Activated T-helper 1 cell treated with anti-CD3 and anti-CD28 coated beads, Interleukin-12 subunit alpha, Interleukin-12 subunit beta, Interleukin-2, Interleukin-4 antibody, amounts not matched to agents 30 ng/mL and 10 ng/mL and 1 ng/mL, durations not matched to agents 14 hours and 24 hours and 36 hours (primary cell): ENCODE data around the gene CREG1. TPM values are rescaled to one million over a fixed set of nuclear protein-coding genes. Genes with fewer than 3 reads are reported as not detected.

Experiments
- DNase-seq: peaks from one replicate; pipeline ENCODE4 v3.0.0; 2021; ENCODE audit warnings: low spot score
- H3K27ac Mint-ChIP-seq: one replicate; pipeline ENCODE4 v1.8.0; 2021; ENCODE audit warnings: mild to moderate bottlenecking, mixed read lengths
- H3K27me3 Mint-ChIP-seq: one replicate; pipeline ENCODE4 v1.8.0; 2022; ENCODE audit warnings: mild to moderate bottlenecking, moderate library complexity, mixed read lengths; ENCODE audit not compliant: insufficient read depth
- H3K36me3 Mint-ChIP-seq: one replicate; pipeline ENCODE4 v1.8.0; 2021; ENCODE audit warnings: low read depth, mixed read lengths
- H3K4me1 Mint-ChIP-seq: one replicate; pipeline ENCODE4 v1.8.0; 2021; ENCODE audit warnings: low read depth, mixed read lengths
- H3K4me3 Mint-ChIP-seq: one replicate; pipeline ENCODE4 v1.8.0; 2021; ENCODE audit warnings: mild to moderate bottlenecking, moderate library complexity, mixed read lengths
- H3K9me3 Mint-ChIP-seq: one replicate; pipeline ENCODE4 v1.8.0; 2021; ENCODE audit warnings: mixed read lengths
- intact Hi-C: fragments of 100-400 bp; cut with micrococcal nuclease; formaldehyde crosslinking; loops from one replicate; pipeline ENCODE4 v1.15.1; 2024
- total RNA-seq: library from RNA; stranded (reverse); gene quantifications from 2 replicates; pipeline ENCODE4 v1.2.3, GENCODE V29; 2022

CREG1 gene
- total RNA-seq, 1 donor from 2014 or later = 15.3 TPM

DNA sequence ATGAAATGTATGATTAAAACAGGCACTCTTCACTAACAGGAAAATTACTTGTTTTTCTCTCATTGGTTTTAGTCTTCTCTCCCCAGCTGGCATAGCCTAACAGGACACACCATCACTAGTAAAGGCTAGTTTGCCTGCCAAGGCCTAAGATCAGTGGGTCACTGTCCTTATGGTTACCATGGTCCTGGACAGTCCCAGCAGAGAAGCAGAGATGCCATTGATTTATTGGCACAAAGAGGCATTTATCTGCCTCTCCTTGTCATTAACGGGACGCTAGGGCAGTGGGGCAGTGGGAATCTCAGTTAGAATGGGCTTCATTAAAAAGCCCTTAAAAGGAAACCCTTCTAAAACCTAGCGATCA, 49.1 kb downstream of the CREG1 start:
- Mint-ChIP-seq H3K4me3 (peak overlapping the region; percentile 2), H3K9me3 (no peaks in the 10 kb centered on the region), H3K36me3 (peaks cover 59% of the 10 kb centered on the region), H3K4me1 (peaks cover 85% of the 10 kb centered on the region), H3K27me3 (no peaks in the 10 kb centered on the region), H3K27ac (no peak overlapping the region)
- no peak for DNase-seq
- intact Hi-C loops = loop anchor here (5.0 kb wide), 1 partner anchor 128 kb away; the partner anchor contains the start of gene RCSD1

DNA sequence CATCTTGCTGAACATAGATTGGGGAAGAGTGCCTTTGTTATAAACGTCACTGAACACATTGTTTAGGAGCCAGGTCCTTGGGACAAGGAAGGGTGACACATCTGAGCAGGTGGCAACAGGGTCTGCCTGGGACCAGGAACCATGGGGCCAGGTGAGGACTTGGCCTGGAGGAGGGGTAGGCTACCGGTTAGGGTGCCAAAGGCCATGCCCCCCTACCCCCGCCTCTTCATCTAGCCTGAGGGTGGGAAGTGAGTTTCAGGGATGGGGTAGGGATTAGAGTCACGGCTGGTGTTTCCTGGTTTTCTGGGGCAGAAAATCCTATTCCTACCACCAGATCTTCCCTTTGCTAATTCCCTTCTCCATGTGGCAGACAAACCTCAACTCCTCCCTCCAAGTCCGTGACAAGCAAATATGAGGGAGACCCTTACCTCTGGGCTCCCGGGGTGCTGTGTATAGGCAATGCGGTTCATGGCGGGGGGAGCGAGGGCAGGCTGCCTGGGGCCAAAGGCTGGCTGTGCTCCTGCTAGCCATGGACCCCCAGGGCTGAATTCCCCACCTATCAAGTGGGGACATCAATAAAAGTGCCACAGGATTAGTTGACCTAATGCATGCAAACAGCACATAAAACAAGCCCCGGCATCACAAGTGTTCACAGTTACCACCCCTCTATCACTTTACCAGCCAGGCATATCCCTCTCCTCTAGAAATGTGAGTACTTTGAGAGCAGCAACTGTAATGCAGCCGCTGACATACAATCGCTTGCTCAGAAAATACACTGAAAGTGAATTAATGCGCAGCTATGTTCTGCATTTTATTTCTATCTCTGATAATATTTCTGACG, 49.7 kb downstream of the CREG1 start:
- peak overlapping the region; percentile 58 for H3K4me3 Mint-ChIP-seq
- no peak for DNase-seq
- H3K36me3 Mint-ChIP-seq = peaks cover 53% of the 10 kb centered on the region
- H3K27me3 Mint-ChIP-seq = no peaks in the 10 kb centered on the region
- intact Hi-C loops = loop anchor here (2.0 to 5.0 kb wide), 2 partner anchors 15 to 128 kb away; partner anchors contain the start of gene RCSD1
- H3K27ac Mint-ChIP-seq = peak overlapping the region; percentile 65
- peaks cover 87% of the 10 kb centered on the region for H3K4me1 Mint-ChIP-seq
- no peaks in the 10 kb centered on the region for H3K9me3 Mint-ChIP-seq

DNA sequence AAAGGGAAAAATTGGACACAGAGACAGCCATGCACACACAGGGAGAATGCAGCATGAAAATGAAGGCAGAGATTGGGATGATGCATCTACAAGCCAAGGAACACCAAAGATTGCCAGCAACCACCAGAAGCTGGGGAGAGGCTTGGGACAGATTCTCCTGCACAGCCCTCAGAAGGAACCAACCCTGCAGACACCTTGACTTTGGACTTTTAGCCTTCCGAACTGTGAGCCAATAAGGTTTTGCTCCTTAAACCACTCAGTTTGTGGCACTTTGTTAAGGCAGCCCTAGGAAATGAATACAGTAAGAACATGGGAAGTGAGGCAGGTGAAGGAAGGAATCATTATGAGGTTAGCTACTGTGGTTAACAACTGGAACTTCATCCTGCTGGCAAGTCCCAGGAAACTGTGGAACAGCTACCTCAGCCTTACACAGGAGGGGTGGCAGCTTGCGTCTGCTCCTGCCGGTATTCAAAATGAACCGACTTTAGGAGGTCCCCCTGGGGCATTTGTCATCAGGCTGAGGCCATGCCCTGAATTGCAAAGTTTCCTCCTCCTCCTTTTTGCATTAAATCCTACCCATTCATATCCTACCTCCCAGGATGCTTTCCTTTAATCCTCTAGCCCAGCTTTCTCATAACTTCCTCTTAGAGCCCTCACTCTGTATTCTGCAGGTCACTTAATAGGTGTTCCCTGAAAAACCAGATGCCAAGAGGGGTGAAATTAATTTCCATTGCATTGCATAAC, 50.7 kb downstream of the CREG1 start:
- Mint-ChIP-seq H3K4me3 (peak overlapping the region; percentile 69), H3K4me1 (peaks cover 89% of the 10 kb centered on the region), H3K27ac (peak overlapping the region; percentile 82), H3K9me3 (no peaks in the 10 kb centered on the region), H3K36me3 (peaks cover 50% of the 10 kb centered on the region), H3K27me3 (no peaks in the 10 kb centered on the region)
- intact Hi-C loops = loop anchor here (2.0 to 5.0 kb wide), 2 partner anchors 14 to 129 kb away; partner anchors contain the start of gene RCSD1
- no peak for DNase-seq

DNA sequence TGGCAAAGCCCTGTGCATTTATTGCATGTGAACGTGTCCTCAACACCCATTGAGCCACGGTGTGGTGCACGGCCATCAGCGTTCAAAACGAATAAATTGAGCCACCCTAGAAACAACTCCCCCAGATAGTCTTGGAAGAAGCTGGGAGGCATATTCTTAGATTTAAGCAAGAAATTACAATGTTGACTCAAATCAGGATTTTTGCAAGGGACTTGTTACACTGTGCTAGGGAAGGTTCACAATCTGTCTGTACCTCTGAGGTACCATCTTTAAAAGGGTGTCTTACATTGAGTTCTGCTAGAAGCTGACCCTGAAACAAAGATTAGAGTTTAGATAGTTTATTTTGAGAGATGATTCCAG, 51.4 kb downstream of the CREG1 start:
- intact Hi-C loops = loop anchor here (2.0 to 5.0 kb wide), 2 partner anchors 13 to 130 kb away; partner anchors contain the start of gene RCSD1
- Mint-ChIP-seq H3K4me3 (peak overlapping the region; percentile 69), H3K4me1 (peaks cover 94% of the 10 kb centered on the region), H3K27ac (peak overlapping the region; percentile 82), H3K36me3 (peaks cover 52% of the 10 kb centered on the region), H3K9me3 (no peaks in the 10 kb centered on the region), H3K27me3 (no peaks in the 10 kb centered on the region)
- no peak for DNase-seq

DNA sequence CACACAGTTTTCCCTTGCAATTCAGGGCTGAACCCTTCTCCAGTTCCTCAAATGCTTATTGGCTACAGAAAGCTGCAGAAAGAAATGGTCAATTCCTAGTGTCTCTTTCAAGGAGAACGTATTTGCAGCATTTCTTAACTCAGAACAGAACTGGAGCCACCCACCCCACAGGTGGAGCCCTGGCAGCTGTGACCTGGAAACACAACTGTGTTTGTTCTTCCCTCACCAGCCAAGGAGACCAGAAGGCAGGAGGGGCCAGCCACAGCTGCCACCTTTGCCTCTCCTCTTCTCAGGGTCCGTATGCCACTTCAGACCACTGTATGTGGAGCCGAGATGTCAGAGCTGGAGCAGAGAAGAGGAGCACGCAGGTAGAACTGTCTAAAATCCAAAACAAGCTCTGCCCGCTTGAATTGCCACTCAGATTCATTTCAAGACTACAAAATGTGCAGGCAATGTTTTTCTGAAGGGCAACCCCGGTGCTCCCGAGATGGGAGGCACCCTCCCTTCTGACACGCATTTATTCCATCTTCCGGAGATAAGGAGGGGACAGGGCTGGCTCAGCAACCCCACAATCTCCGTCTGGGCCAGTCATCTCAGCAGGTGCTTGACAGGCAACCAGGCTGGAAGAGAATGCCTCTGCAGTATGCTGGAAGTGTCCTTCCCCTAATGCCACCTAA, 51.9 kb downstream of the CREG1 start:
- Mint-ChIP-seq H3K9me3 (no peaks in the 10 kb centered on the region), H3K4me3 (peak overlapping the region; percentile 69), H3K4me1 (peaks cover 99% of the 10 kb centered on the region), H3K27me3 (no peaks in the 10 kb centered on the region), H3K36me3 (peaks cover 55% of the 10 kb centered on the region), H3K27ac (peak overlapping the region; percentile 82)
- intact Hi-C loops = loop anchor here (2.0 to 5.0 kb wide), 2 partner anchors 13 to 131 kb away; partner anchors contain the start of gene RCSD1
- no peak for DNase-seq

DNA sequence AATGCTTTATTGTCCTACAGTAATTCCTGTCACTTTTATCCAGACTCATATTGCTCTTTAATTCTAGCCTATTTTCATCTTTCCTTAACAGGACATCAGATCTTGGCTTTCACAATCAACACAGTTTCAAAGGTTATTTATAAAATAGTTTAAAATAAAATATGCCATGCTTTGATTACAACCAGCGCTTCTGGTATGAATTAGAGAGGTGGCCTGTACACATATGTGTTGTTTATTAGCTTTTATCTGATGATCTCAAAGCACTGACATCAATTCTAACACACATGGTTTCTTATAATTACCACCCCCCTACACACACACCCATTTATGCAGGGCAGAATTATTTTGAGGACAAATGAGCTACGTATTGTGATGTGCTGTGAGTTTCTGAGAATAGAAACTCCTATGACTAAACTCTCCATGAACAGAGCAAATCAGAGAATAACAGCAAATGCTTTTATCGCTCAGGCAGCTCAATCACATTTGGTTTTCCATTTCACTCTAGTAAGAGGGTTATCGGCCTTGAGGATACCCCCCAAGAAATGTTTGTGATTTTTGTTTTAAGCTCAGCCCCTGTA, 53.2 kb downstream of the CREG1 start:
- peaks cover 99% of the 10 kb centered on the region for H3K4me1 Mint-ChIP-seq
- H3K4me3 Mint-ChIP-seq = peak overlapping the region; percentile 81
- no peaks in the 10 kb centered on the region for H3K27me3 Mint-ChIP-seq
- no peaks in the 10 kb centered on the region for H3K9me3 Mint-ChIP-seq
- intact Hi-C loops = loop anchor here (1.0 to 5.0 kb wide), 6 partner anchors 8 to 132 kb away; partner anchors contain the start of gene RCSD1
- peak overlapping the region; percentile 95 for H3K27ac Mint-ChIP-seq
- peaks cover 63% of the 10 kb centered on the region for H3K36me3 Mint-ChIP-seq
- DNase-seq = no peak

DNA sequence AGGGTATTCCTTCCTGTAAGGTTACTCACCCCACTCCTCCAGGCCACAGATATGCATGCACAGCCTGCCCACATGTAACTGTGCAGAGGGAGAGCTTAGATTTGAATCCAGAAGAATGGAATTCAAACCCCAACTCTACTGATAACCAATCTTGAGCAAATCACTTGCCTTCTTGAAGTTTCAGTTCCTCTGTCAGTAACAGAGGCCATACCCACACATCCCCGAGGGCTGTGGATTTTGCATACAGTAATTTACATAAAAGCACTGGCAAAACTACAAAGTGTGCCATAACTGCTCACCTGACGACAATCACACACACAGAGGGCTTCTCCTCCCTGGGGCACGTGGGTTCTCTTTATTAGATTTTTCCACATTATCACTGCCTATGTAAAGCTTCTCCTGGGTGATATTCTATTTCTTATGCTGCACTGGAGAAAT, 53.9 kb downstream of the CREG1 start:
- DNase-seq = no peak
- Mint-ChIP-seq H3K9me3 (no peaks in the 10 kb centered on the region), H3K4me3 (peak overlapping the region; percentile 55), H3K4me1 (peaks cover 99% of the 10 kb centered on the region), H3K27ac (peak overlapping the region; percentile 95), H3K36me3 (peaks cover 69% of the 10 kb centered on the region), H3K27me3 (no peaks in the 10 kb centered on the region)
- intact Hi-C loops = loop anchor here (1.0 to 5.0 kb wide), 6 partner anchors 7 to 133 kb away; partner anchors contain the start of gene RCSD1

DNA sequence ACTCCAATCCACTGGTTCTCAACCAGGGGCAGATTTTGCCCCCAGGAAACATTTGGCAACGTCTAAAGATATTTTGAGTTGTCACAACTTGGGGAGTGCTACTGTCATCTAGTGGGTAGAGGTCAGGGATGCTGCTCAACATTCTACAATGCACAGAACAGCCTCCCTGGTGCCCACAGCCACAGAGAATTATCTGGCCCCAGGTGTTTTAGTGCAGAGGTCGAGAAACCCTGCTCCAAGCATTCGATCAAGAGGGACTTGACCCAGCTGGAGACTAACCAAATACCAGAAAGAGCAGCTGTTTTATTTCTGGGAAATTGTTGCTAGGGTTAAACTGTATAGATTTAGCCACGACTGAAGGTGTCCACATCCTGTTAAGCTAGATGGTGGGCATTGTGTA, 54.5 kb downstream of the CREG1 start:
- no peaks in the 10 kb centered on the region for H3K9me3 Mint-ChIP-seq
- peaks cover 66% of the 10 kb centered on the region for H3K36me3 Mint-ChIP-seq
- H3K27ac Mint-ChIP-seq = peak overlapping the region; percentile 95
- intact Hi-C loops = no loop called here
- peak overlapping the region; percentile 16 for H3K4me3 Mint-ChIP-seq
- no peaks in the 10 kb centered on the region for H3K27me3 Mint-ChIP-seq
- H3K4me1 Mint-ChIP-seq = peaks cover 99% of the 10 kb centered on the region
- no peak for DNase-seq

DNA sequence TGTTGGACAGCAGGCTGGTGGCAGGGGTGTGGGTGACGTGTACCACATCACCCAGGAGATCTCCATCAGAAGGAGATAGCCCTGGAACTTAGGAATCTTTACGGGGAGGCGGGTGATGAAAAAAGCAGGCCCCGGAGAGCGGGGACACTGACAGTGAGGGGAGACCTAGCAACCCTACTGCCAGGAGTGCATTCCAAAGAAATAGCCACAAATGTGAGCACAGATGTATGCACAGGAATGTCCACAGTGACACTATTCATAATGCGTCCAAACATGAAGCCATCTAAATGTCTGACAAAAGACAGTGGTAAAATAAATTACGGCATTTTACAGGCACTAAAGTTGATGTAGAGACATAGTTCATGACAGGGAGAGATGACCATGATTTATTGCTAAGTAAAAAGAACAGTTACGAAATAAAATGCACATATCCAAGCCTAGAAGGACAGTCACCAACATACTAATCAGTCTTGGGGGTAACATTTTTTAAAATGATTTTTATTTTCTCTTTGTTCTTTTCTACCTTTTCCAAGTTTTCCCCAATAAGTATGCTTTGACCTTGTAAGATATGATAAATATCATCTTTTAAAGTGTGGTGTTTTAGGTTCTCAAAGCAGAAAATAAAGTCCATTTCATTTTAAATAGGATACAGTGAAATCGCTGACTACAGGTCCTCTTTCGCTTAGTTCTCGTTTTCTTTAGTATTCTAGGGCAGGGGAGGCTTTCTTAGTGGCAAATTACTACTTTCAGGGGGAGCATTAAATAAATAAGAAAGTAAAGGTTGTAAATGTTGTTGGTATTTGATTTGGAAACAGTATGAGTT, 56.6 kb downstream of the CREG1 start:
- Mint-ChIP-seq H3K9me3 (no peaks in the 10 kb centered on the region), H3K4me3 (no peak overlapping the region), H3K4me1 (peaks cover 96% of the 10 kb centered on the region), H3K36me3 (peaks cover 52% of the 10 kb centered on the region), H3K27ac (peak overlapping the region; percentile 62), H3K27me3 (no peaks in the 10 kb centered on the region)
- intact Hi-C loops = no loop called here
- DNase-seq = no peak

DNA sequence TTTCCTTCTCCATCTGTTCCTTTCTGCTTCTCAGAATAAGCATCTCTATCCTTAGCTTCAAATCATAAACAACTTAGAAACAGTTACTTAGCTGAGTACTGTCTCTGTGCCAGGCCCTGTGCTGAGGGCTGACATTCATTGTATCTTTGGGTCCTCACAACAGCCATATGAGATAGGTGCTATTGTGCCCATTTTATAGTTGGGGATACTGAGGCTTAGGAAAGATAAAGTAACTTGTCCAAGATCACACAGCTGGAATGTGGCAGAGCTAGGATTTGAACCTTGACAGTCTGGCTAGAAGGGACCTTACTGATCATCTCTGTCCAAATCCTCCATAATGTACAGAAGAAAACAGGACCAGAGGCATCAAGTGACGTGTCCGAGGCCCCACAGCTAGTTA, 60.2 kb downstream of the CREG1 start:
- Mint-ChIP-seq H3K9me3 (no peaks in the 10 kb centered on the region), H3K36me3 (peaks cover 59% of the 10 kb centered on the region), H3K27ac (peak overlapping the region; percentile 88), H3K4me1 (peaks cover 95% of the 10 kb centered on the region), H3K4me3 (peak overlapping the region; percentile 65), H3K27me3 (no peaks in the 10 kb centered on the region)
- no peak for DNase-seq
- intact Hi-C loops = loop anchor here (2.0 kb wide), 2 partner anchors 15 to 273 kb away; partner anchors contain the start of gene POU2F1

DNA sequence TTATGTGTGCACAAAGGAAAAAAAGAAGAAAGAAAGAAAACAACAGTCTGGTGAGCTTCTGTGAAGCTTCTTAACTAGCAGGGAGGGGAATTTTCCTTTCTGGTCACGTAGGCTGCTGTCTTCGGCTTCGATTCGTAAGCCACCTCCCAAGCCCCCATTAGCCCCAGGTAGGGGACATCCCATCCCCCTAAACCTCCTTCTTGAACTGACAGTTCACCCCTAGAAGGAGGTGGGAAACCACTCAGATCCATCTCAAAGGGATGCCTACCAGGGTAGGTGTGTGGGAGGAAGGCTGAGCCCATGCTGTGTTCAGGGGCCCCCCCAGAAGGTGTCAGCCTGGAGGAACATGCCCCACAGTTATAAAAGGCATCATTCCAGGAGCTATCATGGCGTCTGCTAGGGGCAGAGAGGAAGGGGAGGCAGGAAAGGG, 61.1 kb downstream of the CREG1 start:
- DNase-seq = no peak
- peak overlapping the region; percentile 88 for H3K27ac Mint-ChIP-seq
- H3K36me3 Mint-ChIP-seq = peaks cover 58% of the 10 kb centered on the region
- H3K9me3 Mint-ChIP-seq = no peaks in the 10 kb centered on the region
- intact Hi-C loops = loop anchor here (1.0 to 2.0 kb wide), 7 partner anchors 8 to 272 kb away; partner anchors contain the start of genes CD247 and POU2F1
- H3K27me3 Mint-ChIP-seq = no peaks in the 10 kb centered on the region
- peaks cover 95% of the 10 kb centered on the region for H3K4me1 Mint-ChIP-seq
- peak overlapping the region; percentile 70 for H3K4me3 Mint-ChIP-seq
